IgD-negative memory B cell (primary cell): Measurements from ENCODE around the gene RTL1. TPM values are rescaled to one million over a fixed set of nuclear protein-coding genes. Genes with fewer than 3 reads are reported as not detected.

Experiments
- H3K27ac Mint-ChIP-seq, 3 donors: one replicate each; pipeline ENCODE4 v1.8.0; 2020 to 2022; ENCODE audit warnings: mild to moderate bottlenecking in 3 of 3, mixed read lengths in 3 of 3, moderate library complexity in 1 of 3
- H3K27me3 Mint-ChIP-seq: one replicate; pipeline ENCODE4 v1.8.0; 2021; ENCODE audit warnings: mixed read lengths
- H3K36me3 Mint-ChIP-seq: one replicate; pipeline ENCODE4 v1.8.0; 2020; ENCODE audit warnings: mild to moderate bottlenecking, mixed read lengths
- H3K4me1 Mint-ChIP-seq, 3 donors: one replicate each; pipeline ENCODE4 v1.8.0; 2020 to 2022; ENCODE audit warnings: mixed read lengths in 3 of 3, mild to moderate bottlenecking in 1 of 3
- H3K4me3 Mint-ChIP-seq, 4 donors: one replicate each; pipeline ENCODE4 v1.8.0; 2020 to 2022; ENCODE audit warnings: mild to moderate bottlenecking in 4 of 4, mixed read lengths in 4 of 4, moderate library complexity in 3 of 4
- H3K9me3 Mint-ChIP-seq, 3 donors: one replicate each; pipeline ENCODE4 v1.8.0; 2020 to 2021; ENCODE audit warnings: mixed read lengths in 3 of 3, mild to moderate bottlenecking in 1 of 3
- polyA plus RNA-seq: library from polyadenylated mRNA; unstranded; fragments of 300-500 nt; fragmentation: Illumina TruSeq; gene quantifications from one replicate; pipeline ENCODE4 v1.2.3, GENCODE V29; 2021

The RTL1 gene
- polyA plus RNA-seq, 1 donor from 2014 or later, result not detected

DNA sequence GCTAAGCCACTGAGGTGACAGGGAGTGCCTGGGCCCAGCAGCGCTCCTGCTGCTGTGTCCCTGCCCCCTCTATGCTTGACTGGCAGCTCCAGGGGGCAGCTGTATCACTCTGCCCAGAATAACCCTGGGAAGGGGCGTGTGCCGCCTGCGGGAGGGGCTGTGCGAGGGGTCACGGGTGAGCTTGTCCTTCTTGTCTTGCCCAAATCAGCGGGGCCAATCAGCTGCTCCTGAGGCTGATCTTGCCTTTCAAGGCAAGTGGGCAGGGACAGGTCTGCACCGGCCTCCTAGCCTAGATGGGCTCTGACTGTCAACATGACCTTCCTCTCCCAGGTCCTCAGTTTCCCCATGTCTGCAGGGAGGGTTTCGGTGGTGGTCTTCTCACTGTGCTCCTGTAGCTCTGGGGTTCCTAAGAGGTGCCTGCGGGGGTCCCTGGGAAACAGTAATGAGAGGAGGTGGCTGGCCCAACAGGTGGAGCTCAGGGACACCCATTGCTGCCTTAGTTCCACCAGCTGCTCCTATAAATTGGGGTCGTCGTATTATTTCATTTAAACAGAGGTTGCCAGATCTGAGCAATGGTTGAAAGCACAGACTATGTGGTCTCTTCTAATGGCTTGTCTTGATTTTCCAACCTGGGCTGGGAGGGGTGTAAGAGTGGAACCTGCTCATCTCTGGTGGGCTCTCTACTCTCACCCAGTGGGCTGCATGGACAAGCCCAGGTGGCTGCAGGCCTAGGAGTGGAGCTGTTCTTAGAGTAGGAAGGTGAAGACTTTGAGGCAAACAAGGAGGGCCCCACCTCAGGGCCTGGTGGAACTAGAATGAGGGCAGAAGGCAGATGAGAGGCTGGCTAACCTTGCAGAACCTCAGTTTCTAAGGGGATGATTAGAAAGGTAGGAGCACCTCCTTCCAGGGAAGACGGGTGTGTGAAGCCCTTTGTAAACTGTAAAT, 11.7 kb downstream of the RTL1 start:
- Mint-ChIP-seq H3K27ac (no peak overlapping the region), H3K4me1 (no peaks in the 10 kb centered on the region), H3K9me3 (peaks cover 0 to 6% (median 0%) of the 10 kb centered on the region in 3 donors), H3K27me3 (peaks cover 3% of the 10 kb centered on the region), H3K4me3 (no peak overlapping the region), H3K36me3 (no peaks in the 10 kb centered on the region)

DNA sequence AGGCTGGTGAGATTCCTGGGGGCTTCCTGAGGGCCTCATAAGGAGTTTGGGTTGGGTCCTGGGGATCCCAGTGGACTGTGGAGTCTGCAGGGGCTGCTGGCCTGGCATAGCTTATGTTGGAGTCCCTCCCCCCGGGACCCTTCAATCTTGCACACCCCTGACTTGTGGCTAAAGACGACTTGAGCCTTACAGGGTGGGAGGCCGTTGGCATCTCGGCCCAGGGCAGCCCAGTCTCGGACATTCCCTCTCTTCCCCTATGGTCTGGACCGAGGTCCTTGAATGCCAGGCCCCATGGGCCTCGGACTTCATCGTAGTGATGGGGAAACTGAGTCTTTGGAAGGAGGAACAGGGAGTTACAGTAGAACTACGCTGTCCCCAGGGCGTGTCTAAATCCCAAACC, 12.5 kb downstream of the RTL1 start:
- H3K27ac Mint-ChIP-seq, result no peak overlapping the region
- H3K9me3 Mint-ChIP-seq, result peaks cover 0 to 6% (median 0%) of the 10 kb centered on the region in 3 donors
- peaks cover 3% of the 10 kb centered on the region for H3K27me3 Mint-ChIP-seq
- no peaks in the 10 kb centered on the region for H3K4me1 Mint-ChIP-seq
- H3K4me3 Mint-ChIP-seq, result no peak overlapping the region
- H3K36me3 Mint-ChIP-seq, result no peaks in the 10 kb centered on the region

DNA sequence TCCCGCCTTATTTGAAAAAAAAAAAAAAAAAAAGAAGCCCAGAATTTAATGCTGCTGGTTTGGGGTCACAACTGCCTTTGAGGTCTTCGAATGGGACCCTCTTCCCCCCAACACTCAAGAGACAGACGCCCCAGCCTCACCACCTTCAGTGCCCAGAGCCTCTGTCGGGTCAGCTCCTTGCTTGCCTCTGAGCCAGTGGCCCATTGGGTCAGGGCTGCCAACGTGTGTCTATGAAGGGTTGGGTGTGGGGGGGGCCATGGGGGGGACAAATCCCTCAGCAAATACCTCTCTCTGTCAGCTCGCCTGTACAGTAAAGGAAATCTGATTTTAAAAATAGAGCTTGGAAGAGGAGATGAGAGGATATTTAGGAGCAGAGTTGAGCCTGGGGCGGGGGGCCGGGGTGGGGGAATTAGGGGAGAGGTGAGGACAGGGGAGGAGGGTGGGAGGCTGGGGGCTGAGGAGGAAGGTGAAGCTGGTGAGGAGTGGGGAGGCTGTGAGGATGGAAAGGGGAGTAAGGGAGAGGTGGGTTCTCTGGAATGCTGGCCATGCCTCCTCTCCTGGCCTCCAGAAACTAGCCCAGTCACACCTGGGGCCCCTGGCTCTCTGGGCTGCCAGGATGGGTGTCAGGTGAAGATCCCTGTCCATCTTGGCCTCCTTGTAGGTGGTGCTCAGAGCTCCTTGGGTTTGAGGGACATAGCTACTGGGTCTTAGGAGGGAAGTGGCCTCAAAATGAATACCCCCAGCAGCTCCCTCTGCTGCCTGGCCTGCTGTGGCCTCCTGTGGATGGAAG, 13.3 kb downstream of the RTL1 start:
- H3K4me3 Mint-ChIP-seq, result no peak overlapping the region
- no peaks in the 10 kb centered on the region for H3K4me1 Mint-ChIP-seq
- no peak overlapping the region for H3K27ac Mint-ChIP-seq
- H3K36me3 Mint-ChIP-seq, result peaks cover 2% of the 10 kb centered on the region
- peaks cover 1% of the 10 kb centered on the region for H3K27me3 Mint-ChIP-seq
- H3K9me3 Mint-ChIP-seq, result peaks cover 0 to 7% (median 0%) of the 10 kb centered on the region in 3 donors

DNA sequence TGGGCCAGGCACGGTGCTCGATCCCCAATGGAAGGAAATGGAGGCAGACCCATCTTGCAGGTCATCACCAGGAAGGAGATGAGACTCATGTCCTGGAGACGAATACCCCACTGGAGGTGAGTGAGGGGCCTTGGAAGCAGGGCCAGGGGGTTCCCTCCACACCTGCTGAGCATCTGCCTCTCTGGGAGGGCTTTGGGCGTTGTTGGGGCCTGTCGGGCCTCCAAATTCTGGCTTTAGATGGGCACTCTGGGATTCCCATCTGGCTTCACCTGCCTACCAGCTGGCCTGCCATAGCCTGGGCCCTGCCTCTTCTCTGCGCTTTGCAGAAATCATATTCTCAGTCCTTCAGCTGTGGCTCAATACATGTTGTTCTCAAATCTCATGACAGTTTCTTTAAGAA, 13.9 kb downstream of the RTL1 start:
- H3K27ac Mint-ChIP-seq, result peak overlapping the region in 1 of 3 donors; percentile 76
- no peaks in the 10 kb centered on the region for H3K27me3 Mint-ChIP-seq
- H3K36me3 Mint-ChIP-seq, result peaks cover 2% of the 10 kb centered on the region
- H3K9me3 Mint-ChIP-seq, result peaks cover 0 to 6% (median 0%) of the 10 kb centered on the region in 3 donors
- H3K4me3 Mint-ChIP-seq, result peak overlapping the region in 1 of 4 donors; percentile 85
- H3K4me1 Mint-ChIP-seq, result no peaks in the 10 kb centered on the region

DNA sequence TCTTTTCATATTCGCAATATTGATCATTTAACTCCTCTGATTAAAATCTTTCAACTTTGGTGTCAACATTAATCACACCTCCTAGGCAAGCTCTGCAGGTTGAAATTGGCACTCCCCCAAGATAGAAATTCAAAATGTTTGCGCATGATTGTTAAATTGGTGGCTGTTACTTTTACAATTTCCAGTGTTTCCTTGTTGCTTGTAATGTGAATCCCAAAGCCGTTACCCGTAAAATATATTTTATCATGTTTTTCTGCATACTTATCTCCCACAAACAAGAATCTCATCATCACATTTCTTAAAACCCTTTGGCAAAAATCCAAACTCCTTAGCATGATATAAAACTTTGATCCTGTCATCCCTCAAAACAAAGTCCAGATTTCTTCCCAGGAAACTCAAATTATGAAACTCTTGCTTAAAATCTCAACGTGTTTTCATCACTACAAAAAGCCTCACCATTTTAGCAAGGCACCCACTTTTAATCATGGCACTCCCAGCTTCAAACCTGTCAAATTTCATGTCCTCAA, 14.7 kb downstream of the RTL1 start:
- no peak overlapping the region for H3K4me3 Mint-ChIP-seq
- peaks cover 0 to 6% (median 0%) of the 10 kb centered on the region in 3 donors for H3K9me3 Mint-ChIP-seq
- H3K4me1 Mint-ChIP-seq, result no peaks in the 10 kb centered on the region
- peaks cover 2% of the 10 kb centered on the region for H3K36me3 Mint-ChIP-seq
- no peaks in the 10 kb centered on the region for H3K27me3 Mint-ChIP-seq
- H3K27ac Mint-ChIP-seq, result no peak overlapping the region

DNA sequence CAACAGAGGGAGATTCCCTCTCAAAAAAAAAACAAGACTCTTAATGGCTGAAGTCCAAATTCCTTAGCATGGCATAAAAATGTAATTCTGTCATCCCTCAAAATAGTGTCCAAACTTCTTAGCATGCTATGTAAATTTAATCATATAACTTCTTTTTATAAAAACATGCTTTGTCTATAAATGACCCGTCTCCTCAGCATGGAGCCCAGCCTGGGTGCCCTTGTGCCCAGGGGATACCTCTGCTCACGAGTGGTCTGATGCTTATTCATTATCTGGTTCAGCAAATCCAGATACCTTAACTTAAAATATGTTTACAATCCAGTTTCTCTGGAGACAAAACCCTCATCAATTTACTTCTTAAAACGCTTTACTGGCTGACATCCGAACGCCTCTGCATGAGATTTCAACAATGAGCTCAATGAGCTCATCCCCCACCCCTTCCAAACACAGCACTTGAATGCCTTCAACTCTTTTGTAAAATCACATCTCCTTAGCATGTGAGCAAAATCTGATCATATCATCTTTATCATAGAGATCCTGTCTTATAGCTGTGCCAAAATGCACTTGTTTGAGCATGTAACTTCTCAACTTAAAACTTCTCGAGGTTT, 15.7 kb downstream of the RTL1 start:
- Mint-ChIP-seq H3K4me3 (no peak overlapping the region), H3K36me3 (peaks cover 2% of the 10 kb centered on the region), H3K4me1 (no peaks in the 10 kb centered on the region), H3K9me3 (peaks cover 0 to 6% (median 2%) of the 10 kb centered on the region in 3 donors), H3K27me3 (no peaks in the 10 kb centered on the region), H3K27ac (no peak overlapping the region)

DNA sequence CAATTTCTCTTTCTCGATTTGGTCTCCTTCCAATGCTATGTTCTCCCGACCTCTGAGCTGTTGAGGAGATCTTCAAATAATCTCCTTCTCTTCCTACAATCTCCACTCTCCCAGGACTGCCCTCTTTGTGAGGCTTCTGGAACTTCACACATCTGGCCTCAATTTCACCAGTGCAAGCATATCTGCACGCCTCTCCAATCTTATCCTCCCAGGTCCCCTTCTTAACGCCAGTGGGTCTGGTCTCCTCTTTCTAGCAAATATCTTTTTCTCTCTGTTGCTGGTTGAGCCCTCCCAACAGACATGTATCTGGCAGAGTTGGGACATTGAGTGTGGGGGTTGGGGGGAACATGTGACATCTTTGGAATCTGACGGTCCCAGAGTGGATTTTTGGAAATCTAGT, 17.9 kb downstream of the RTL1 start:
- H3K27ac Mint-ChIP-seq, result no peak overlapping the region
- no peaks in the 10 kb centered on the region for H3K4me1 Mint-ChIP-seq
- H3K27me3 Mint-ChIP-seq, result no peaks in the 10 kb centered on the region
- no peak overlapping the region for H3K4me3 Mint-ChIP-seq
- H3K36me3 Mint-ChIP-seq, result peaks cover 2% of the 10 kb centered on the region
- peaks cover 0 to 5% (median 3%) of the 10 kb centered on the region in 3 donors for H3K9me3 Mint-ChIP-seq

DNA sequence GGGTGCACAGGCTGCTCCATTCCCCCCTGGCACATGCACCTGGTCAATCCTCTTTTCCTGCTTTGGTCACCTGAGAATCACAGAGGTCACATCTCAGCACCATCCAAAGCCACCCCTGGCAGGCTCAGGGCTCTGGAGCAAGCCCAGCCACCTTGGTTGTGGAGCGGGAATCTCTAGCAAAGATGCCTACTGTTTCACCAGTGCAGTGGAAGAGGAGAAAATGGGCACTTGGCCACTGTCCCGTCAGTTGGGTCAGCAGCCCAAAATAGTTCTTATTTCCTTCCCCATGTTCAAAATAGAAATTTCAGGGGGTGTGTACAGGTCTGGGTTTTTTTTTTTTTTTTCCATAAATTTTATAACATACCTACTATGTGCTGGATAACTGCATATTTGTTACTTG, 18.3 kb downstream of the RTL1 start:
- Mint-ChIP-seq H3K27me3 (no peaks in the 10 kb centered on the region), H3K9me3 (peaks cover 0 to 5% (median 3%) of the 10 kb centered on the region in 3 donors), H3K27ac (no peak overlapping the region), H3K4me3 (no peak overlapping the region), H3K36me3 (peaks cover 2% of the 10 kb centered on the region), H3K4me1 (no peaks in the 10 kb centered on the region)

DNA sequence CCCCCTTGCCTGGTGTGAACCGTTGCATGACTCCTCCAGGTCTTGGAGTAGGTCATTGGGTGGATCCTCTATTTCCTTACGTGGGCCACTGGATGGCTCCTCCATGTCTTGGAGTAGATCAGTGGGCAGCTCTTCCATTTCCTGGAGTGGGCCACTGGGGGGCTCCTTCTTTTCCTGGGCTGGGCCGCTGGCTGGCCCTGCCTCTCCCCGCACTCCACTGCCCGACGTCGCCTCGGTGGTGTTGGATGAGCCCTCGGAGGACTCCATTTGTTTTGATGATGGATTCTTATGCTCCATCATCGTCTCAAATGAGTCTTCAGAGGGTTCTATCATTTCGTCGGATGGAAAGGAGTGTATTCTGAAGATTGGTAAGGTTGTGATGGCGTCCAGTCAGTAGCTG, 19.1 kb downstream of the RTL1 start:
- no peaks in the 10 kb centered on the region for H3K27me3 Mint-ChIP-seq
- H3K27ac Mint-ChIP-seq, result no peak overlapping the region
- peaks cover 0 to 5% (median 3%) of the 10 kb centered on the region in 3 donors for H3K9me3 Mint-ChIP-seq
- H3K4me1 Mint-ChIP-seq, result no peaks in the 10 kb centered on the region
- H3K4me3 Mint-ChIP-seq, result no peak overlapping the region
- peaks cover 2% of the 10 kb centered on the region for H3K36me3 Mint-ChIP-seq

DNA sequence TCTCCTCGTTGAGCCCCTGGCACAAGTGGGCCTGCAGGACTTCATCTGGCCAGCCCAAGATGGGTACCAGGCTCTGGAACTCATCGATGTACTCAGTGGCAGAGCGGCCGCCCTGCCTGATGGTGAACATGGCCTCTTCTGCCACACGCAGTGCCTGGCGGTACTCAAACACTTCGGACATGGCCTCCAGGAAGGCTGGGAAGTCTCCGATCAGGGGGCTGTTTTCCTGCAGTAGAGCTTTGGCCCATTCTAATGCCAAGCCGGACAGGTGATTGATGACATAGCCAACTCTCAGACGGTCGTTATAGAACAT, 19.8 kb downstream of the RTL1 start:
- H3K9me3 Mint-ChIP-seq, result peaks cover 0 to 3% (median 2%) of the 10 kb centered on the region in 3 donors
- H3K4me1 Mint-ChIP-seq, result no peaks in the 10 kb centered on the region
- H3K4me3 Mint-ChIP-seq, result no peak overlapping the region
- H3K27me3 Mint-ChIP-seq, result peaks cover under 1% of the 10 kb centered on the region
- peaks cover 2% of the 10 kb centered on the region for H3K36me3 Mint-ChIP-seq
- H3K27ac Mint-ChIP-seq, result no peak overlapping the region

DNA sequence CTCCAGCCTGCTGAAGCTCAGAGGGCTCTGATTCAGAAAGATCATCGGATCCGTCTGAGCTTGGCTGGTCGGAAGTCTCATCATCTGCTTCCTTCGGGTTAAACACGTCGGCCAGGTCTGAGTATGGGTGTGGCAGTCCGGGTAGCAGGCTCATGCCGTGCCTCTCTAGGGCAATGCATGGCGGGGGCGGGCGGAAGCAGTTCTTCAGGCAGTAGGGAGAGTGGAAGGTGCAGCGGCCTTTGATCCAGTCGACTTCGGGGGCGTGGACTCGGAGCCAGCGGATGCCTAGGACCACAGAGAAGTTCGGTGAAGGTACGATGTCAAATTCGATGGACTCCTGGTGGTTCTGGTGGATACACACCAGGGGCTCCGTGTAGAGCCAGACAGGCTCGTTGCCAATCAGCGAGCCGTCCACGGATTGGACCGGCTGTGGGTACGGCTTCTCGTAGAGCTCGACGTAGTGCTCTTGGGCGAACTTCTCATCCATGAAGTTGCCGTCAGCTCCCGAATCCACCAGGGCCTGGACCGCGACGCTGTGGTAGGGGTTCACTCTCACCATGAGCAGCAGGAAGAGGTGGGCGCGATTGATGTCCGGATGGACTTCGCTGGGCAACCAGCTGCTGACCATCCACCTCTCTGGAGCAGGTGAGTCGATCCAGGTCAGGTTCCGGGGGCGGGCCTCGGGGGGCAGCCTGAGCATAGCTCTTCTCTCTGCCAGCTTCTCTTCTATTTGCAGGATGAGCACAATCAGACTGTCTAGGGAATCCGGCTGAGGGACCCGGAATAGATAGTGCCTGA, 20.3 kb downstream of the RTL1 start:
- Mint-ChIP-seq H3K9me3 (peaks cover 0 to 3% (median 2%) of the 10 kb centered on the region in 3 donors), H3K4me3 (no peak overlapping the region), H3K27ac (no peak overlapping the region), H3K27me3 (peaks cover 3% of the 10 kb centered on the region), H3K4me1 (no peaks in the 10 kb centered on the region), H3K36me3 (peaks cover 2% of the 10 kb centered on the region)

DNA sequence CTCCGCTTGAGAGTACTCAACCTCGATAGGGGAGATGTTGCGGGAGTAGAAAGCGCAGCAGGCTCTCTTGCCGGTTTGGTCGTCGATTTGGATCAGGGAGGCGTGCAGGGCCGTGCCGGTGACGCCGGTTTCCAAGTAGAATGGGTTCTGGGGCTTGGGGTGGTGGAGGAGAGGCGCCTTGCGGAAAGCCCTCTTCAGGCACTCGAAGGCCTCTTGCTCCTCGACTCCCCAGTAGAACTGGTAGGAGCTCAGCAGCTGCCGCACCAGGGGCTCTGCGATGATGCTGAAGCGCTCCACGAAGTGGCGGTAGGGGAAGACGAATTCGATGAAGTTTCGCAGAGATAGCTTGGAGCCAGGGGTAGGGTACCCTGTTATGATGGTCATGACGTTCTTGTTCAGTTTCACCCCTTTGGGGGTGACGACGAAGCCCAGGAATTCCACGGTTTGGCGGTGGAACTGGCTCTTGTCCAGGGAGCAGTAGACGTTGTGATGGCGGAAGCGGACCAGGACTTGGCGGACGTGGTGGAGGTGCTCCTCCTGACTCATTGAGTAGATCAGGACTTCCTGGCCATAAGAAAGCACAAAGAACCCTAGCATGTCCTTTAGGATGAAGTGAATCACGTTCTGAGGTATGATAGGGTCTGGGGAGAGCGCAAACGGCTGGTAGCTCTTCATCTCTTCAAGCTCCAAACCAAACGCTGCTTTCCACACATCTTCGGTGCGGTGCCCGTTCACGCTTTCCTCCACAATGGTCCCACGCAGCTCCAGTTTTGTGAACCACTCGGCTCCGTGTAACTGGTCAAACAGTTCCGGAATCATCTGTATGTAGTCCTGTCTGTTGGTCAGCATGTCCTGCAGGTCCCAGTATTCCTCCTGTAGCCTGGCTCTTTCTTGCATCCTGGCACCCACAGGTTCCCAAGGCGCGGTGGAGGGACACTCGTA, 21.2 kb downstream of the RTL1 start:
- Mint-ChIP-seq H3K4me3 (no peak overlapping the region), H3K9me3 (peaks cover 0 to 3% (median 2%) of the 10 kb centered on the region in 3 donors), H3K27me3 (peaks cover 6% of the 10 kb centered on the region), H3K36me3 (peaks cover 2% of the 10 kb centered on the region), H3K27ac (no peak overlapping the region), H3K4me1 (no peaks in the 10 kb centered on the region)

DNA sequence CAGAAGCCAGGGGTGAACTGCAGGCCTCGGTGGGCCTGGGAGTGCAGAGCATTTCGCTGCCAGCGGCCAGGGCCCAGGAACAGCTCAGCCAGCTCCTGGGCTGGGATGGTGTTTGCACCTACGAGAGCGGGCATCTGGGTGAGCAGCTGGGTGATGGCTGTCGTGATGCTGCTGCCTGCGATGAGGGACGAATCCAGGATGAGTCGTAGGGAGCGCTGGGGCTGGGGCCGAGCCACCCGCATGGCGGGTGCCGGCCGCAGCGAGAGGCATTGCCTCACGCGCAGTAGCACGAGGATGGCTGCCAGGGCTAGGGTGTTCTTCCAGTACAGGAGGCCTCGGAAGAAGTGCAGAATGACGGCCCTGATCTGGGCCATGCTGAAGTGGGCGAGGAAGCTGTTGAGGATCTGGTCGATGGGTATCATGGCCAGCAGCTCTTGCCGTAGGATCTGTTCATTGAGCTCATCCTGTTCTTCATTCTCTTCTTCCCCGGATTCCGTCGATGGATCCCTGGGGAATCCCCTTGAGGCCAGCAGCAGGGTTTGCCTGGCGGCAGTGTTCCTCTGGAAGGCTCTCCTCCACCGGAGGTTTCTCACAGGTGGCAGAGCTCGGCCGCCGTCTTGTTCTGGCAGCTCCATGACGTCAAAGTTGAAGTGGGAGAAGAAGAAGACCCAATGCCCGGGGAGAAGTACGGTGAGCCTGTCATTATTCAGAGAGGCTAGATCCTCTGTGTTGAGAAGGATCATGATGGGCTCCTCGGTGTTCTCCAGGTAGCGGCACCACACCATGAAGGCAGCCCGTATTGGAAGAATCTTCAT, 22.1 kb downstream of the RTL1 start:
- H3K4me3 Mint-ChIP-seq, result no peak overlapping the region
- peaks cover 6% of the 10 kb centered on the region for H3K27me3 Mint-ChIP-seq
- H3K27ac Mint-ChIP-seq, result no peak overlapping the region
- H3K36me3 Mint-ChIP-seq, result peaks cover 4% of the 10 kb centered on the region
- H3K9me3 Mint-ChIP-seq, result peaks cover 0 to 3% (median 2%) of the 10 kb centered on the region in 3 donors
- H3K4me1 Mint-ChIP-seq, result no peaks in the 10 kb centered on the region
